HFF-Myc (cell line): ENCODE measurements around the gene SMIM13.

ENCODE experiments used
- DNase-seq: peaks from one replicate; pipeline ENCODE4 v3.0.0-alpha.2; 2011; ENCODE audit warnings: low read depth; ENCODE audit errors: extremely low read depth
- H3K4me3 ChIP-seq: replicated peaks from 2 replicates; pipeline ENCODE4 v1.5.1; 2011; ENCODE audit warnings: low read depth, mild to moderate bottlenecking, control low read depth, low read length
- CTCF ChIP-seq: IDR thresholded peaks from 2 replicates; pipeline ENCODE4 v1.5.1; 2012; ENCODE audit warnings: mild to moderate bottlenecking, low read depth, low read length, control low read depth; ENCODE audit errors: missing control alignments

The SMIM13 gene

DNA sequence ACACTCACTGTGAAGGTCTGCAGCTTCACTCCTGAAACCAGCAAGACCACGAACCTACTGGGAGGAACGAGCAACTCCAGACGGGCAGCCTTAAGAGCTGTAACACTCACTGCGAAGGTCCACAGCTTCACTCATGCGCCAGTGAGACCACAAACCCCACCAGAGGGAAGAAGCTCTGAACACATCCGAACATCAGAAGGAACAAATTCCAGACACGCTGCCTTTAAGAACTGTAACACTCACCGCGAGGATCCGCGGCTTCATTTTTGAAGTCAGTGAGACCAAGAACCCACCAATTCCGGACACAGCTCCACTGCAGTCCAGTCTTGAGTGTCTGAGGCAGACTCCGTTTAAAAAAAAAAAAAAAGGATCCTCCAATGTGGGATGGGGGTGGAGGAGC lies 78.3 kb downstream of the SMIM13 start:
- no peak overlapping the region for H3K4me3 ChIP-seq
- no peak for DNase-seq
- TF ChIP-seq CTCF: no peak

GRCh38 chr6:11172501-11173327 lies 79.1 kb downstream of the SMIM13 start:
- H3K4me3 ChIP-seq: no peak overlapping the region
- TF ChIP-seq CTCF: peak; percentile 80
- DNase-seq: no peak

- TF ChIP-seq CTCF: no peak
- H3K4me3 ChIP-seq: no peak overlapping the region
- no peak for DNase-seq
Measured at GRCh38 chr6:11174242-11174611, 80.6 kb downstream of the SMIM13 start.

GRCh38 chr6:11177271-11177670 lies 83.6 kb downstream of the SMIM13 start:
- no peak overlapping the region for H3K4me3 ChIP-seq
- TF ChIP-seq CTCF: no peak
- no peak for DNase-seq

DNA sequence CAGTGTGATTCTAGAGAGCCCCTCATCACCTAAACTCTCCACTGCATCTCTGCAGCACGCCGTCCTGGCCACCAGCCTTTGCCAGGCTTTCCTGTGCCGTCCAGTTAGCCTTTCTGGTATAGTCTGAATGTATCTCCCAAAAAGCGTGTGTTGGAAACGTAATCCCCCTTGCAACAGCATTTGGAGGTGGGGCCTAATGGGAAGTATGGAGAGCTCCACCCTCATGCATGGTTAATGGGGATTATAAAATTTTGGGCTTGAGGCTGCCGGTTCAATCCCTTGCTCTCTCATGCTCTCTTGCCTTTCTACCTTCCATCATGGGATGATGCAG lies 85.4 kb downstream of the SMIM13 start:
- H3K4me3 ChIP-seq: no peak overlapping the region
- no peak for TF ChIP-seq CTCF
- no peak for DNase-seq

- TF ChIP-seq CTCF: no peak
- H3K4me3 ChIP-seq: no peak overlapping the region
- no peak for DNase-seq
Measured at GRCh38 chr6:11179419-11180202, 86.0 kb downstream of the SMIM13 start.
